MM.1S (cell line): ENCODE data around the gene WDR6.

Experiments used
- CTCF ChIP-seq: fragments of 300-600 bp; sonication (generic); IDR thresholded peaks from 2 replicates; pipeline ENCODE4 v1.5.1; 2016; ENCODE audit warnings: antibody characterized with exemption, low read length, mixed read lengths
- EZH2phosphoT487 ChIP-seq: fragments of 300-600 bp; sonication (generic); IDR thresholded peaks from 2 replicates; pipeline ENCODE4 v1.6.1; 2018; ENCODE audit warnings: antibody characterized with exemption, low read length

- no peak for TF ChIP-seq CTCF
- no peak for TF ChIP-seq EZH2phosphoT487
Measured at GRCh38 chr3:48960841-48961413, 46.3 kb upstream of the WDR6 start.
